Tibial nerve (tissue), 4 donors: ENCODE measurements around the gene ZNF184.

Source experiments
- EP300 ChIP-seq, 2 donors: sonication (generic); formaldehyde crosslinking; IDR thresholded peaks; one replicate each; pipeline ENCODE4 v1.6.1; 2017; ENCODE audit warnings: antibody characterized with exemption in 2 of 2, mild to moderate bottlenecking in 1 of 2
- POLR2A ChIP-seq, 2 donors: fragments of 450-650 bp; IDR thresholded peaks; one replicate each; pipeline ENCODE4 v1.6.1; 2017; ENCODE audit warnings: antibody characterized with exemption in 2 of 2, mild to moderate bottlenecking in 2 of 2, moderate library complexity in 2 of 2
- TF ChIP-seq, protein P1 (sequence below), 5 experiments: fragments of 200-600 bp in 3 of 5; fragments of 450-650 bp in 2 of 5; sonication (generic) in 3 of 5; IDR thresholded peaks; one replicate each; pipeline ENCODE4 v1.5.1; 2016 to 2019; ENCODE audit warnings: antibody characterized with exemption in 5 of 5, mild to moderate bottlenecking in 3 of 5, moderate library complexity in 2 of 5

DNA sequence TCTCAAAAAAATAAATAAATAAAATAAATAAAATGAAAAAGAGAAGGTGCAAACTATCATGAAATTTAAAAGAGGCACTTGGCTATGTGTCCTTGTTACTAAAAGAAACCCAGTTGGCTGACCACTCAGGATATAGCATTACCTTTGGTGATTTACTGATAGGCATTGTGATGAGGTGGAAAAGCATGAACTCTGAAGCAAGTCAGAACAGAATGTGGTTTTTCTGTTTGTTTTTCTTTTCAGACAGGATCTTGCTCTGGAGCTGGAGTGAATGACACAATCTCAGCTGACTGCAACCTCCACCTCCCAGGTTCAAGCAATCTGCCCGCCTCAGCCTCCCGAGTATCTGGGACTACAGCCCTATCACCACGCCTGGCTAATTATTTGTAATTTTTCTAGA lies 31.9 kb downstream of the ZNF184 start:
- TF ChIP-seq, protein P1, sequence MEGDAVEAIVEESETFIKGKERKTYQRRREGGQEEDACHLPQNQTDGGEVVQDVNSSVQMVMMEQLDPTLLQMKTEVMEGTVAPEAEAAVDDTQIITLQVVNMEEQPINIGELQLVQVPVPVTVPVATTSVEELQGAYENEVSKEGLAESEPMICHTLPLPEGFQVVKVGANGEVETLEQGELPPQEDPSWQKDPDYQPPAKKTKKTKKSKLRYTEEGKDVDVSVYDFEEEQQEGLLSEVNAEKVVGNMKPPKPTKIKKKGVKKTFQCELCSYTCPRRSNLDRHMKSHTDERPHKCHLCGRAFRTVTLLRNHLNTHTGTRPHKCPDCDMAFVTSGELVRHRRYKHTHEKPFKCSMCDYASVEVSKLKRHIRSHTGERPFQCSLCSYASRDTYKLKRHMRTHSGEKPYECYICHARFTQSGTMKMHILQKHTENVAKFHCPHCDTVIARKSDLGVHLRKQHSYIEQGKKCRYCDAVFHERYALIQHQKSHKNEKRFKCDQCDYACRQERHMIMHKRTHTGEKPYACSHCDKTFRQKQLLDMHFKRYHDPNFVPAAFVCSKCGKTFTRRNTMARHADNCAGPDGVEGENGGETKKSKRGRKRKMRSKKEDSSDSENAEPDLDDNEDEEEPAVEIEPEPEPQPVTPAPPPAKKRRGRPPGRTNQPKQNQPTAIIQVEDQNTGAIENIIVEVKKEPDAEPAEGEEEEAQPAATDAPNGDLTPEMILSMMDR (IDR thresholded peaks at IDR 0.05), result no peak
- TF ChIP-seq EP300 (IDR thresholded peaks at IDR 0.05) (no peak), POLR2A (IDR thresholded peaks at IDR 0.05) (no peak)
